ENCODE measurements around the gene MUC5B. TPM values are rescaled to one million over a fixed set of nuclear protein-coding genes. Genes with fewer than 3 reads are reported as not detected.

MUC5B gene
- total and polyA plus RNA-seq, 4 donors, result 0.25 TPM; not detected in 3

DNA sequence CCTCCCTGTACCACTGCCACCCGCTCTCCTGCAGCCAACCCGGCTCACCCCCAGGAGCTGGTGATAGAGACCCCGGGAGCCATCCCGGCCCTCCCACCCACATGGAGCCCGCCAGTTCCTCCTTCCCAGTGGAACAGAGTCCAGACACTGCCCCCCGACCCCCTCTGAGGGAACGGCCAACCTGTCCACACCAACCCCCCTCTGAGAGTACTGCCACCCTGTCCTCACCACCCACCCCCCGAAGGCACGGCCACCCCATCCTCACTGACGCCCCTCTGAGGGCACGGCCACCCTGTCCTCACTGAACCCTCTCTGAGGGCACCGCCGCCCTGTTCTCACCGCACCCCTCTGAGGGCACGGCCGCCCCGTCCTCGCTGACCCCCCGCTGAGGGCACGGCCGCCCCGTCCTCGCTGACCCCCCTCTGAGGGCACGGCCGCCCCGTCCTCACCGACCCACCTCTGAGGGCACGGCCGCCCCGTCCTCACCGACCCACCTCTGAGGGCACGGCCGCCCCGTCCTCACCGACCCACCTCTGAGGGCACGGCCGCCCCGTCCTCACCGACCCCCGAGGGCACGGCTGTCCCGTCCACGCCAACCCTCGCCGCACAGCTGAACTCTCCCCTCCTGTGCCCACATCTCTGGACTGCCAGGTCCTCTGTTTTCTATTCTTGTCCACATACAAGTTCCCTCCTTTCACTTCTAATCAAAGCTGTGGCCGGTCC, 68.6 kb downstream of the MUC5B start:
- DNase-seq, result peak in 1 of 2 donors; percentile 63
- peaks cover 0 to 8% of the 10 kb centered on the region in 2 donors for H3K36me3 ChIP-seq (ENCODE audit: control insufficient read depth in 1 of 2, insufficient read depth in 2 of 2, low read length in 1 of 2)
- H3K27me3 ChIP-seq (ENCODE audit: control insufficient read depth in 1 of 2, insufficient read depth in 2 of 2, low read length in 1 of 2), result no peaks in the 10 kb centered on the region
- intact Hi-C loops (cut with DNase I), result no loop called here
- H3K4me1 ChIP-seq (ENCODE audit: control insufficient read depth in 1 of 2, insufficient read depth in 2 of 2, low read length in 2 of 2), result no peaks in the 10 kb centered on the region
- no peak overlapping the region for H3K27ac ChIP-seq (ENCODE audit: low read depth in 1 of 2, low read length in 2 of 2)
- no peaks in the 10 kb centered on the region for H3K9me3 ChIP-seq (ENCODE audit: control insufficient read depth, low read length)
- no peak for ATAC-seq (ENCODE audit: low FRiP score)
- no peak overlapping the region for H3K4me3 ChIP-seq (ENCODE audit: low read length in 2 of 2)
- 93 to 95% methylated on average over 44 to 46 of the region's 46 CpGs for WGBS, 2 donors

GRCh38 chr11:1292018-1292643, 69.3 kb downstream of the MUC5B start:
- Histone ChIP-seq H3K4me1 (ENCODE audit: control insufficient read depth in 1 of 2, insufficient read depth in 2 of 2, low read length in 2 of 2) (no peaks in the 10 kb centered on the region), H3K27ac (ENCODE audit: low read depth in 1 of 2, low read length in 2 of 2) (no peak overlapping the region), H3K9me3 (ENCODE audit: control insufficient read depth, low read length) (no peaks in the 10 kb centered on the region), H3K36me3 (ENCODE audit: control insufficient read depth in 1 of 2, insufficient read depth in 2 of 2, low read length in 1 of 2) (peaks cover 0 to 6% of the 10 kb centered on the region in 2 donors), H3K4me3 (ENCODE audit: low read length in 2 of 2) (no peak overlapping the region), H3K27me3 (ENCODE audit: control insufficient read depth in 1 of 2, insufficient read depth in 2 of 2, low read length in 1 of 2) (no peaks in the 10 kb centered on the region)
- WGBS, 2 donors, result 92 to 93% methylated on average over 10 of the region's 10 CpGs
- no peak for ATAC-seq (ENCODE audit: low FRiP score)
- DNase-seq, result peak in 1 of 2 donors; percentile 46
- intact Hi-C loops (cut with DNase I), result no loop called here

DNA sequence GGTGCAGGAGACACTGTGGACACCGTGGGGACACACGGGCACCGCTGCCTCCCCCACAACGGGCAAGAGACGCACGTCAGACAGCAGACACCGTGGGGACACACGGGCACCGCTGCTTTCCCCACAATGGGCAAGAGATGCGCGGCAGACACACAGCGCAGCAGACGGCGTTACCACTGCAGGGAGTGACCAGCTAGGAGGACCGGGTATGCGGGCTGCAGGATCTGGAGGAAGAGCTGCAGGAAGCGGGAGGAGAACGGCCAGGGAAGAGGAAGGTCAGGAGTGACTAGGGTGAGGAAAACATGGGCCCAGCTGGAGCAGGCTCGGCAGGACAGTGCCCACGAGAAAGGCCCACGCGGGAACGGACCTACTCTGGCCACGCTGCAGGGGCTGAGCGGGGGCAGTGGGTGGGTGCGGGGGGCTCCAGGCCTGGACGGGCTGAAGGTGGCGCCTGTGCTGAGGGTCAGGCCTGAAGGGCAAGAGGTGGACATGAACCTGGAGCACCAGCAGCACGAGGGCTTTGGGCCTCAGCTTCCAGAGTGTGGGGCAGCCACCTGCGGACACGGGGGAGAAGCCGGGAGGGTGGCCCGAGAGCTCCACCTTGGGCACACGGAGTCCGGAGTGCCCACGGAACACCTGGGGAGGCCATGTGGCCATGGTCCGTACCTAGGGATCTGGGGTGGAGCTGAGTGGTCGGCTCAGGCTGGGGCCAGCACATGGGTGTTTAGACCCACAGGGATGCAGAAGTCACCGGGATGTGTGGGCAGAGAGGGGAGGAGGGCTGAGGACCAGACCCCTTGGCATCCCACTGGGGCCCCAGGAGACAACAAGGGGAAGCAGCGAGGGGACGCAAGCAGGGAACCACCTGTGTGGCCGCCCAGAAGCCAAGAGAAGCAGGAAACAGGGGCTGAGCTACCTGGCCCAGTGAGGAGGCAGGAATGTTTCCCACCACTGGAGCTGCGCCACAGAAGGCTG, 70.1 kb downstream of the MUC5B start:
- WGBS, 2 donors, result 91 to 93% methylated on average over 43 of the region's 43 CpGs
- H3K4me1 ChIP-seq (ENCODE audit: control insufficient read depth in 1 of 2, insufficient read depth in 2 of 2, low read length in 2 of 2), result no peaks in the 10 kb centered on the region
- no peaks in the 10 kb centered on the region for H3K9me3 ChIP-seq (ENCODE audit: control insufficient read depth, low read length)
- no peaks in the 10 kb centered on the region for H3K27me3 ChIP-seq (ENCODE audit: control insufficient read depth in 1 of 2, insufficient read depth in 2 of 2, low read length in 1 of 2)
- peak; percentile 9 for ATAC-seq (ENCODE audit: low FRiP score)
- no peak overlapping the region for H3K27ac ChIP-seq (ENCODE audit: low read depth in 1 of 2, low read length in 2 of 2)
- DNase-seq, result peak; percentile 42 to 69
- intact Hi-C loops (cut with DNase I), result no loop called here
- peaks cover 0 to 6% of the 10 kb centered on the region in 2 donors for H3K36me3 ChIP-seq (ENCODE audit: control insufficient read depth in 1 of 2, insufficient read depth in 2 of 2, low read length in 1 of 2)
- H3K4me3 ChIP-seq (ENCODE audit: low read length in 2 of 2), result no peak overlapping the region

DNA sequence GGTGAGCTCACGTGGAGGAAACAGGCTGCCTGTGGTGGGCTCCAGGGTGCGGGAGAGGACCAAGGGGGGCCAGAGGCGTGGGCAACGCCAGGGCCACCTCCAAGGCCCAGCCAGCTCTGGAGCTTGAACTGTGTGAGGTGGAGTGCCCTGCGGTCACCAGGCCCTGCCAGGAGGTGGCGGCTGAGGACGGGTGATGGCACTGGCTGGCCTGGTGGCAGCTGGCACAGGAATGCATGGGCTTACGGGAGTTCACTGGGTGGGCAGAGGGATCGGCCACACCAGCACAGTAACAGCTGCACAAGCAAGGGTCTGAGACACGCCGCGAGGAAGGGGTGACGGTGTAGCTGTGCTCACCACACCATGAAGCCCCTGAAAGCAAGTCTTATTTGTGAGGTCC, 70.8 kb downstream of the MUC5B start:
- no peak overlapping the region for H3K27ac ChIP-seq (ENCODE audit: low read depth in 1 of 2, low read length in 2 of 2)
- no peaks in the 10 kb centered on the region for H3K4me1 ChIP-seq (ENCODE audit: control insufficient read depth in 1 of 2, insufficient read depth in 2 of 2, low read length in 2 of 2)
- H3K36me3 ChIP-seq (ENCODE audit: control insufficient read depth in 1 of 2, insufficient read depth in 2 of 2, low read length in 1 of 2), result peaks cover 0 to 3% of the 10 kb centered on the region in 2 donors
- DNase-seq (peak in 1 of 2 donors; percentile 66), ATAC-seq (ENCODE audit: low FRiP score) (no peak)
- intact Hi-C loops (cut with DNase I), result no loop called here
- no peaks in the 10 kb centered on the region for H3K9me3 ChIP-seq (ENCODE audit: control insufficient read depth, low read length)
- H3K4me3 ChIP-seq (ENCODE audit: low read length in 2 of 2), result no peak overlapping the region
- H3K27me3 ChIP-seq (ENCODE audit: control insufficient read depth in 1 of 2, insufficient read depth in 2 of 2, low read length in 1 of 2), result no peaks in the 10 kb centered on the region
- WGBS, 2 donors, result 77 to 78% methylated on average over 13 of the region's 13 CpGs

- Histone ChIP-seq H3K36me3 (ENCODE audit: control insufficient read depth in 1 of 2, insufficient read depth in 2 of 2, low read length in 1 of 2) (peaks cover 0 to 2% of the 10 kb centered on the region in 2 donors), H3K27ac (ENCODE audit: low read depth in 1 of 2, low read length in 2 of 2) (no peak overlapping the region), H3K9me3 (ENCODE audit: control insufficient read depth, low read length) (no peaks in the 10 kb centered on the region), H3K27me3 (ENCODE audit: control insufficient read depth in 1 of 2, insufficient read depth in 2 of 2, low read length in 1 of 2) (no peaks in the 10 kb centered on the region), H3K4me3 (ENCODE audit: low read length in 2 of 2) (no peak overlapping the region), H3K4me1 (ENCODE audit: control insufficient read depth in 1 of 2, insufficient read depth in 2 of 2, low read length in 2 of 2) (no peaks in the 10 kb centered on the region)
- intact Hi-C loops (cut with DNase I), result loop anchor here in 1 of 2 donors (5.0 kb wide), 1 partner anchor 33 kb away; no protein-coding TSS in a partner anchor
- ATAC-seq (ENCODE audit: low FRiP score), result no peak
- WGBS, 2 donors, result 91 to 92% methylated on average over 22 of the region's 22 CpGs
- DNase-seq, result peak in 1 of 2 donors; percentile 67
These were observed 72.2 kb downstream of the MUC5B start for GRCh38 chr11:1295086-1295485.

- Histone ChIP-seq H3K27ac (ENCODE audit: low read depth in 1 of 2, low read length in 2 of 2) (no peak overlapping the region), H3K27me3 (ENCODE audit: control insufficient read depth in 1 of 2, insufficient read depth in 2 of 2, low read length in 1 of 2) (no peaks in the 10 kb centered on the region), H3K9me3 (ENCODE audit: control insufficient read depth, low read length) (no peaks in the 10 kb centered on the region), H3K36me3 (ENCODE audit: control insufficient read depth in 1 of 2, insufficient read depth in 2 of 2, low read length in 1 of 2) (peaks cover 0 to 2% of the 10 kb centered on the region in 2 donors), H3K4me1 (ENCODE audit: control insufficient read depth in 1 of 2, insufficient read depth in 2 of 2, low read length in 2 of 2) (no peaks in the 10 kb centered on the region), H3K4me3 (ENCODE audit: low read length in 2 of 2) (no peak overlapping the region)
- WGBS, 2 donors, result 94 to 95% methylated on average over 23 of the region's 23 CpGs
- DNase-seq, result no peak
- ATAC-seq (ENCODE audit: low FRiP score), result no peak
- intact Hi-C loops (cut with DNase I), result loop anchor here in 1 of 2 donors (5.0 kb wide), 1 partner anchor 33 kb away; no protein-coding TSS in a partner anchor
These were observed 72.7 kb downstream of the MUC5B start for GRCh38 chr11:1295591-1295990.

DNA sequence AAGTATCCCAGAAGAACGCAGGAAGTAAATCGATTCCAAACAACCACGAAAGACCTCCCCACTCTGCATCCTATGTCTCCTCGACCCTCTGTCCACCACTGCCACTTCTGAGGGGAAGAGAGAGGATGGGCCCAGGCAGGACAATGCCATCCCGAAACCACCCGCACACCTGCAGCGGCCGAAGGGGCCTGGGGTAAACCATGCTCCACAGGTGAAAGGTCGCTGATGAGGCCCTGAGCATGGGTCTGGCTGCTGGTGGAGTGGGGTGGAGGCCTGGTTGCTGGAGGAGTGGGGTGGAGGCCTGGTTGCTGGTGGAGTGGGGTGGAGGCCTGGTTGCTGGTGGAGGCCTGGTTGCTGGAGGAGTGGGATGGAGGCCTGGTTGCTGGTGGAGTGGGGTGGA, 73.4 kb downstream of the MUC5B start:
- intact Hi-C loops (cut with DNase I), result loop anchor here in 1 of 2 donors (5.0 kb wide), 1 partner anchor 34 kb away; no protein-coding TSS in a partner anchor
- ATAC-seq (ENCODE audit: low FRiP score), result no peak
- Histone ChIP-seq H3K4me1 (ENCODE audit: control insufficient read depth in 1 of 2, insufficient read depth in 2 of 2, low read length in 2 of 2) (no peaks in the 10 kb centered on the region), H3K4me3 (ENCODE audit: low read length in 2 of 2) (no peak overlapping the region), H3K36me3 (ENCODE audit: control insufficient read depth in 1 of 2, insufficient read depth in 2 of 2, low read length in 1 of 2) (peaks cover 0 to 2% of the 10 kb centered on the region in 2 donors), H3K27ac (ENCODE audit: low read depth in 1 of 2, low read length in 2 of 2) (no peak overlapping the region), H3K27me3 (ENCODE audit: control insufficient read depth in 1 of 2, insufficient read depth in 2 of 2, low read length in 1 of 2) (no peaks in the 10 kb centered on the region), H3K9me3 (ENCODE audit: control insufficient read depth, low read length) (no peaks in the 10 kb centered on the region)
- WGBS, 2 donors, result 93 to 95% methylated on average over 9 of the region's 9 CpGs
- DNase-seq, result no peak

DNA sequence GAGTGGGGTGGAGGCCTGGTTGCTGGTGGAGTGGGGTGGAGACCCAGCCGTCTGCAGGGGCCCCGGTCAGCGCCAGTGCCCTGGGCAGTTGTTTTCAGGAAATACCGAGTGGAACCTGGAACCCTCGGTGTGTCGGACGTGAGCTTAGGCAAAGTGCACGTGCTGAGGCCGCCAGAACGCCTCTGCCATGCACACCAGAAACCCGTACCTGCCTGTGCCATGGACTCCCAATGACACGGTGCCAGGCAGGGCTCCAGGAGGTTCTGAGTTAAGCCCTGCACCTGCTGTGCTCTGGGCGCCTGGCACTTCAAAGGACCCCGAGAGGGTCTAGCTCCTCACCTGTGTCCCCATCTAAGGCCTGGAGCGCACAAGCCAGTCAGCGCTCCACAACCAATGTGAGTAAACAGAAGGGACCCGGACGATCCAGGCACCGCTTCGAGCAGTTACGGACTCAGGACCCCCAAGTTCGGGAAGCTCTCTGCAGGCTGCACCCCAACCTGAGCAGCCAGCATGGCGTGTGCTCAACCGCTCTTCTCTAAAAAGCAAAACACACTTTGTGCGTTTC, 74.2 kb downstream of the MUC5B start:
- H3K4me3 ChIP-seq (ENCODE audit: low read length in 2 of 2), result no peak overlapping the region
- DNase-seq (peak in 1 of 2 donors; percentile 67), ATAC-seq (ENCODE audit: low FRiP score) (no peak)
- peaks cover 0 to 2% of the 10 kb centered on the region in 2 donors for H3K36me3 ChIP-seq (ENCODE audit: control insufficient read depth in 1 of 2, insufficient read depth in 2 of 2, low read length in 1 of 2)
- 91 to 92% methylated on average over 25 of the region's 25 CpGs for WGBS, 2 donors
- H3K27ac ChIP-seq (ENCODE audit: low read depth in 1 of 2, low read length in 2 of 2), result no peak overlapping the region
- intact Hi-C loops (cut with DNase I), result loop anchor here in 1 of 2 donors (5.0 kb wide), 1 partner anchor 35 kb away; no protein-coding TSS in a partner anchor
- H3K9me3 ChIP-seq (ENCODE audit: control insufficient read depth, low read length), result no peaks in the 10 kb centered on the region
- no peaks in the 10 kb centered on the region for H3K4me1 ChIP-seq (ENCODE audit: control insufficient read depth in 1 of 2, insufficient read depth in 2 of 2, low read length in 2 of 2)
- H3K27me3 ChIP-seq (ENCODE audit: control insufficient read depth in 1 of 2, insufficient read depth in 2 of 2, low read length in 1 of 2), result no peaks in the 10 kb centered on the region

Measured in aorta (tissue), 5 donors.